ENCODE data around the gene CFAP69. TPM values are rescaled to one million over a fixed set of nuclear protein-coding genes. Genes with fewer than 3 reads are reported as not detected.

The CFAP69 gene
- total RNA-seq, 2 experiments from 2014 or later = not detected

DNA sequence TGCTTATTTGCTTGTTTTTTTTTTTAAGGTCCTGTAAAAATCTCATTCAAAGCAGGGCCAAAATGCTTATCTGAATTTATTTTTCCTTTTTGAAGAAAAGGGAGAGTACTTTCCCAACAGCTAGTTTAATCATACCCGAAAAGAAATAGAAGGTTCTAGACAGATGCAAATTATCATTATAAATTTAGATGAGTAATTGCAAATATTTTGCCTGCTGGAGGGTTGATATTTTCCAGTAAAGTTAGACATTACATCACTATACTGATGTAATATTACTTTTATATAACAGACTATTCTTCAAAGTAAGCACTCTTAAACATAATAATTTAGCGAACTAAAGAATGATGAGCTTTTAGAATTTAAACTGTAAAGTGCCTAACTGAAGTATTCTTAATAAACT lies 14.1 kb upstream of the CFAP69 start:
- no peaks in the 10 kb centered on the region for H3K36me3 Mint-ChIP-seq (ENCODE audit: low read depth)
- no peak for ATAC-seq (ENCODE audit: poor library complexity)
- H3K9me3 Mint-ChIP-seq = no peaks in the 10 kb centered on the region
- H3K4me1 ChIP-seq (ENCODE audit: insufficient read depth, low read length) = no peaks in the 10 kb centered on the region
- peaks cover 28% of the 10 kb centered on the region for H3K27me3 Mint-ChIP-seq
- peaks cover 0 to 10% of the 10 kb centered on the region in 2 experiments for H3K27me3 ChIP-seq (ENCODE audit: control insufficient read depth in 1 of 2, insufficient read depth in 2 of 2, low read length in 2 of 2)
- ChIA-PET POLR2A (no interaction called here), CTCF (interaction anchor here (0.6 kb wide), 1 partner anchor 1945 kb away, joined by 3 read pairs; no protein-coding TSS in a partner anchor)
- intact Hi-C loops (cut with DNase I, micrococcal nuclease) = no loop called here
- no peaks in the 10 kb centered on the region for H3K9me3 ChIP-seq (ENCODE audit: control insufficient read depth in 1 of 2, insufficient read depth in 1 of 2, low read length in 2 of 2)
- no peak overlapping the region for H3K4me3 Mint-ChIP-seq
- H3K27ac Mint-ChIP-seq = no peak overlapping the region
- TF ChIP-seq, protein P1, sequence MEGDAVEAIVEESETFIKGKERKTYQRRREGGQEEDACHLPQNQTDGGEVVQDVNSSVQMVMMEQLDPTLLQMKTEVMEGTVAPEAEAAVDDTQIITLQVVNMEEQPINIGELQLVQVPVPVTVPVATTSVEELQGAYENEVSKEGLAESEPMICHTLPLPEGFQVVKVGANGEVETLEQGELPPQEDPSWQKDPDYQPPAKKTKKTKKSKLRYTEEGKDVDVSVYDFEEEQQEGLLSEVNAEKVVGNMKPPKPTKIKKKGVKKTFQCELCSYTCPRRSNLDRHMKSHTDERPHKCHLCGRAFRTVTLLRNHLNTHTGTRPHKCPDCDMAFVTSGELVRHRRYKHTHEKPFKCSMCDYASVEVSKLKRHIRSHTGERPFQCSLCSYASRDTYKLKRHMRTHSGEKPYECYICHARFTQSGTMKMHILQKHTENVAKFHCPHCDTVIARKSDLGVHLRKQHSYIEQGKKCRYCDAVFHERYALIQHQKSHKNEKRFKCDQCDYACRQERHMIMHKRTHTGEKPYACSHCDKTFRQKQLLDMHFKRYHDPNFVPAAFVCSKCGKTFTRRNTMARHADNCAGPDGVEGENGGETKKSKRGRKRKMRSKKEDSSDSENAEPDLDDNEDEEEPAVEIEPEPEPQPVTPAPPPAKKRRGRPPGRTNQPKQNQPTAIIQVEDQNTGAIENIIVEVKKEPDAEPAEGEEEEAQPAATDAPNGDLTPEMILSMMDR (IDR thresholded peaks at IDR 0.05) = no peak
- no peak overlapping the region for H3K4me3 ChIP-seq (ENCODE audit: low read length)
- no peak for DNase-seq
- no peaks in the 10 kb centered on the region for H3K4me1 Mint-ChIP-seq (ENCODE audit: low read depth)
- no peak overlapping the region for H3K27ac ChIP-seq (ENCODE audit: low read depth in 1 of 2, low read length in 2 of 2)
- H3K36me3 ChIP-seq (ENCODE audit: insufficient read depth, low read length) = no peaks in the 10 kb centered on the region

DNA sequence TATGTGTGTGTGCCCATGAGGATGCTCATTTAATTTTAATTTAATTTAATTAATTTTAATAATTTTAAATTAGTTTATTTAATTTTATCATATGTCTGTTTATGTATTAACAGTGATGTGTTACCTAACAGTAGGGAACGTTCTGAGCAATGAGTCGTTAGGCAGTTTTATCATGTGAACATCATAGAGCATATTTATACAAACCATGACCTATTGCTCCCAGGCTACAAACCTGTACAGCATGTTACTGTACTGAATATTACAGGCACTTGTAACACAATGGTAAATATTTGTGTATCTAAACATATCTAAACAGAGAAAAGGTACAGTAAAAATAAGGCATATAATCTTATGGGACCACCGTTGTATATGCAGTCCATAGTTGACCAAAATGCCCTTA lies 13.7 kb upstream of the CFAP69 start:
- Mint-ChIP-seq H3K4me1 (ENCODE audit: low read depth) (no peaks in the 10 kb centered on the region), H3K36me3 (ENCODE audit: low read depth) (no peaks in the 10 kb centered on the region), H3K4me3 (no peak overlapping the region), H3K9me3 (no peaks in the 10 kb centered on the region), H3K27me3 (peaks cover 28% of the 10 kb centered on the region), H3K27ac (no peak overlapping the region)
- no peaks in the 10 kb centered on the region for H3K9me3 ChIP-seq (ENCODE audit: control insufficient read depth in 1 of 2, insufficient read depth in 1 of 2, low read length in 2 of 2)
- ChIA-PET CTCF (interaction anchor here (0.6 kb wide), 1 partner anchor 1946 kb away, joined by 3 read pairs; no protein-coding TSS in a partner anchor), POLR2A (no interaction called here)
- TF ChIP-seq, protein P1 (IDR thresholded peaks at IDR 0.05) = no peak
- H3K27ac ChIP-seq (ENCODE audit: low read depth in 1 of 2, low read length in 2 of 2) = no peak overlapping the region
- no peaks in the 10 kb centered on the region for H3K36me3 ChIP-seq (ENCODE audit: insufficient read depth, low read length)
- H3K4me1 ChIP-seq (ENCODE audit: insufficient read depth, low read length) = no peaks in the 10 kb centered on the region
- intact Hi-C loops (cut with DNase I, micrococcal nuclease) = no loop called here
- no peak for DNase-seq
- no peak for ATAC-seq (ENCODE audit: poor library complexity)
- H3K27me3 ChIP-seq (ENCODE audit: control insufficient read depth in 1 of 2, insufficient read depth in 2 of 2, low read length in 2 of 2) = peaks cover 0 to 10% of the 10 kb centered on the region in 2 experiments
- no peak overlapping the region for H3K4me3 ChIP-seq (ENCODE audit: low read length)

DNA sequence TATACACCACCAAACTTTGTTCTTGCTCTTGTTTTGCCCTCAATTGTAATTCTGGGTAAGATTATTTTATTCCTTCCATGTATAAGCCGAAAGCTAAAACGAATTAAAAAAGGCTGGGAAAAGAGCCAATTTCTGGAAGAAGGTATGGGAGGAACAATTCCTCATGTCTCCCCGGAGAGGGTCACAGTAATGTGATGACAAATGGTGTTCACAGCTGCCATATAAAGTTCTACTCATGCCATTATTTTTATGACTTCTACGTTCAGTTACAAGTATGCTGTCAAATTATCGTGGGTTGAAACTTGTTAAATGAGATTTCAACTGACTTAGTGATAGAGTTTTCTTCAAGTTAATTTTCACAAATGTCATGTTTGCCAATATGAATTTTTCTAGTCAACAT lies 12.5 kb upstream of the CFAP69 start:
- Mint-ChIP-seq H3K36me3 (ENCODE audit: low read depth) (no peaks in the 10 kb centered on the region), H3K27me3 (peaks cover 25% of the 10 kb centered on the region), H3K4me3 (no peak overlapping the region), H3K9me3 (no peaks in the 10 kb centered on the region), H3K4me1 (ENCODE audit: low read depth) (no peaks in the 10 kb centered on the region), H3K27ac (no peak overlapping the region)
- Histone ChIP-seq H3K4me1 (ENCODE audit: insufficient read depth, low read length) (no peaks in the 10 kb centered on the region), H3K36me3 (ENCODE audit: insufficient read depth, low read length) (no peaks in the 10 kb centered on the region), H3K27me3 (ENCODE audit: control insufficient read depth in 1 of 2, insufficient read depth in 2 of 2, low read length in 2 of 2) (peaks cover 0 to 7% of the 10 kb centered on the region in 2 experiments), H3K4me3 (ENCODE audit: low read length) (no peak overlapping the region), H3K27ac (ENCODE audit: low read depth in 1 of 2, low read length in 2 of 2) (no peak overlapping the region), H3K9me3 (ENCODE audit: control insufficient read depth in 1 of 2, insufficient read depth in 1 of 2, low read length in 2 of 2) (no peaks in the 10 kb centered on the region)
- intact Hi-C loops (cut with DNase I, micrococcal nuclease) = no loop called here
- CTCF ChIA-PET = no interaction called here
- POLR2A ChIA-PET = no interaction called here
- DNase-seq = no peak
- no peak for ATAC-seq (ENCODE audit: poor library complexity)
- TF ChIP-seq, protein P1 (IDR thresholded peaks at IDR 0.05) = no peak

Data from CD4-positive, alpha-beta T cell (primary cell).